ENCODE data around the gene KRT78. TPM values are rescaled to one million over a fixed set of nuclear protein-coding genes. Genes with fewer than 3 reads are reported as not detected.

Gene KRT78
- polyA plus RNA-seq, 3 donors, result not detected

DNA sequence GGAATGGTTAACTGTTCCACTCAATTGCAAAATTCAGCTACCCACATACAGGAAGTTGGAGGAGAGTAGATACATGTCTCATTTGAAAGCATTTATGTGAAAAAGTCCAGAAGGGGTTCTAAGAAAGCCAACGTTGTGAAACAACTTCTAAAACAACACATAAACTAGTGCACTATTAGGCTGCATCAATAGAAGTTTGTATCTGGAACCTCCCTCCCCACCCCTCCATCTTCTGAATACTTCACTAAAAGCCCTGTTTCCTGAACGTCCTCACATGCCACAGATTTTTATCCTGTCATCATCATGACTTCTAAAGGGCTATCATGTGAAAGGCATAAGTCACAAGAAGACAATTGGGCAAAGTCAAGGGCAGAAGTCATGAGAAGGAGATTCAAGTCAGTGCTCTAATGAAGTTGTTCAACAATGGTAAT is 20.2 kb downstream of the KRT78 start:
- Mint-ChIP-seq H3K9me3 (no peaks in the 10 kb centered on the region), H3K4me3 (no peak overlapping the region), H3K4me1 (peaks cover 10% of the 10 kb centered on the region), H3K27ac (no peak overlapping the region), H3K36me3 (no peaks in the 10 kb centered on the region), H3K27me3 (ENCODE audit: low read depth in 3 of 3) (peaks cover 0 to 9% (median 1%) of the 10 kb centered on the region in 3 donors)
- Histone ChIP-seq H3K4me1 (ENCODE audit: control insufficient read depth in 1 of 2, insufficient read depth in 2 of 2, low read length in 2 of 2) (peaks cover 0 to 6% of the 10 kb centered on the region in 2 donors), H3K9ac (ENCODE audit: insufficient read depth, low read length, poor library complexity, severe bottlenecking) (no peak overlapping the region), H4K20me1 (ENCODE audit: insufficient read depth, low read length) (no peaks in the 10 kb centered on the region), H3K4me3 (replicated peaks in 1 of 3; ENCODE audit: low read depth in 2 of 3, low read length in 3 of 3) (no peak overlapping the region), H2AFZ (ENCODE audit: insufficient read depth, low read depth, low read length, poor library complexity, severe bottlenecking) (no peak overlapping the region), H3K79me2 (ENCODE audit: insufficient read depth, low read length) (no peaks in the 10 kb centered on the region), H3K36me3 (replicated peaks in 1 of 2; ENCODE audit: control insufficient read depth in 1 of 2, insufficient read depth in 2 of 2, low read length in 2 of 2) (no peaks in the 10 kb centered on the region), H3K4me2 (replicated peaks; ENCODE audit: extremely low read depth, low read length, poor library complexity, severe bottlenecking) (no peak overlapping the region), H3K27ac (ENCODE audit: low read depth in 1 of 2, low read length in 2 of 2) (no peak overlapping the region), H3K27me3 (ENCODE audit: control insufficient read depth in 2 of 2, insufficient read depth in 2 of 2, low read length in 2 of 2) (no peaks in the 10 kb centered on the region), H3K9me3 (replicated peaks in 1 of 2; ENCODE audit: control insufficient read depth in 1 of 2, insufficient read depth in 1 of 2, low read length in 2 of 2) (no peaks in the 10 kb centered on the region)
- no peak for DNase-seq
- intact Hi-C loops (cut with micrococcal nuclease), result no loop called here
- no CpG with 5 or more reads among the region's 2 CpGs for WGBS (ENCODE audit: insufficient coverage)
- TF ChIP-seq, protein P1, sequence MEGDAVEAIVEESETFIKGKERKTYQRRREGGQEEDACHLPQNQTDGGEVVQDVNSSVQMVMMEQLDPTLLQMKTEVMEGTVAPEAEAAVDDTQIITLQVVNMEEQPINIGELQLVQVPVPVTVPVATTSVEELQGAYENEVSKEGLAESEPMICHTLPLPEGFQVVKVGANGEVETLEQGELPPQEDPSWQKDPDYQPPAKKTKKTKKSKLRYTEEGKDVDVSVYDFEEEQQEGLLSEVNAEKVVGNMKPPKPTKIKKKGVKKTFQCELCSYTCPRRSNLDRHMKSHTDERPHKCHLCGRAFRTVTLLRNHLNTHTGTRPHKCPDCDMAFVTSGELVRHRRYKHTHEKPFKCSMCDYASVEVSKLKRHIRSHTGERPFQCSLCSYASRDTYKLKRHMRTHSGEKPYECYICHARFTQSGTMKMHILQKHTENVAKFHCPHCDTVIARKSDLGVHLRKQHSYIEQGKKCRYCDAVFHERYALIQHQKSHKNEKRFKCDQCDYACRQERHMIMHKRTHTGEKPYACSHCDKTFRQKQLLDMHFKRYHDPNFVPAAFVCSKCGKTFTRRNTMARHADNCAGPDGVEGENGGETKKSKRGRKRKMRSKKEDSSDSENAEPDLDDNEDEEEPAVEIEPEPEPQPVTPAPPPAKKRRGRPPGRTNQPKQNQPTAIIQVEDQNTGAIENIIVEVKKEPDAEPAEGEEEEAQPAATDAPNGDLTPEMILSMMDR (IDR thresholded peaks at IDR 0.05), result no peak

GRCh38 chr12:52828156-52828555 is 20.6 kb downstream of the KRT78 start:
- Mint-ChIP-seq H3K4me3 (no peak overlapping the region), H3K27ac (no peak overlapping the region), H3K4me1 (peaks cover 10% of the 10 kb centered on the region), H3K36me3 (no peaks in the 10 kb centered on the region), H3K27me3 (ENCODE audit: low read depth in 3 of 3) (peaks cover 0 to 9% (median 1%) of the 10 kb centered on the region in 3 donors), H3K9me3 (no peaks in the 10 kb centered on the region)
- DNase-seq, result no peak
- Histone ChIP-seq H2AFZ (ENCODE audit: insufficient read depth, low read depth, low read length, poor library complexity, severe bottlenecking) (no peak overlapping the region), H3K9me3 (replicated peaks in 1 of 2; ENCODE audit: control insufficient read depth in 1 of 2, insufficient read depth in 1 of 2, low read length in 2 of 2) (no peaks in the 10 kb centered on the region), H3K36me3 (replicated peaks in 1 of 2; ENCODE audit: control insufficient read depth in 1 of 2, insufficient read depth in 2 of 2, low read length in 2 of 2) (no peaks in the 10 kb centered on the region), H3K79me2 (ENCODE audit: insufficient read depth, low read length) (no peaks in the 10 kb centered on the region), H3K4me3 (replicated peaks in 1 of 3; ENCODE audit: low read depth in 2 of 3, low read length in 3 of 3) (no peak overlapping the region), H3K27ac (ENCODE audit: low read depth in 1 of 2, low read length in 2 of 2) (no peak overlapping the region), H3K27me3 (ENCODE audit: control insufficient read depth in 2 of 2, insufficient read depth in 2 of 2, low read length in 2 of 2) (no peaks in the 10 kb centered on the region), H3K9ac (ENCODE audit: insufficient read depth, low read length, poor library complexity, severe bottlenecking) (no peak overlapping the region), H3K4me2 (replicated peaks; ENCODE audit: extremely low read depth, low read length, poor library complexity, severe bottlenecking) (no peak overlapping the region), H3K4me1 (ENCODE audit: control insufficient read depth in 1 of 2, insufficient read depth in 2 of 2, low read length in 2 of 2) (peaks cover 0 to 6% of the 10 kb centered on the region in 2 donors), H4K20me1 (ENCODE audit: insufficient read depth, low read length) (no peaks in the 10 kb centered on the region)
- TF ChIP-seq, protein P1 (IDR thresholded peaks at IDR 0.05), result no peak
- intact Hi-C loops (cut with micrococcal nuclease), result no loop called here

All from CD14-positive monocyte (primary cell).